ENCODE results near the gene C6orf89.
"Not testable (repeated sequence)": the region's sequence is repeated elsewhere in the genome, so short reads cannot be mapped to it uniquely, and the experiment has no call there.

The C6orf89 gene

GRCh38 chr6:36924131-36924530 is 38.4 kb downstream of the C6orf89 start:
- no peak for DNase-seq (ENCODE audit: low spot score)

GRCh38 chr6:36924778-36925374 is 39.1 kb downstream of the C6orf89 start:
- no peak for DNase-seq (ENCODE audit: low spot score)

DNA sequence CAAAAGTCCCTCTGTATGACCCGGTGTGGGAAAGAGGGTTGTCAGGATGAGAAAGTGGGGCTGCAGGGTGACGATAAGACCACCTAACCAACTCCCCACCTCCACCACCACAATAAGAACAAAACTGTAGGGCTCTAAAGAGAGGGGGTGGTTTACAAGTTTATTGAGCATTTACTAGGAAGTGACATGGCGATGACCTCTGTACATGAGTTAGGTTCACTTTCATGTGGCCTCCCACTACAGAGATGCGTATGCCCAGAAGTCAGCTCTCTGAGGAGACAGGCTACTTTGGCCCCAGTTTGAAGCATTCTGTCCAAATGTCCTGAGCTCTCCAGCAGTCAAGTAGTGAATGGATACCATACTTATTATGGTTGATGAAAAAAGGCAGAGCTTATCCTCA is 40.1 kb downstream of the C6orf89 start:
- no peak for DNase-seq (ENCODE audit: low spot score)

DNA sequence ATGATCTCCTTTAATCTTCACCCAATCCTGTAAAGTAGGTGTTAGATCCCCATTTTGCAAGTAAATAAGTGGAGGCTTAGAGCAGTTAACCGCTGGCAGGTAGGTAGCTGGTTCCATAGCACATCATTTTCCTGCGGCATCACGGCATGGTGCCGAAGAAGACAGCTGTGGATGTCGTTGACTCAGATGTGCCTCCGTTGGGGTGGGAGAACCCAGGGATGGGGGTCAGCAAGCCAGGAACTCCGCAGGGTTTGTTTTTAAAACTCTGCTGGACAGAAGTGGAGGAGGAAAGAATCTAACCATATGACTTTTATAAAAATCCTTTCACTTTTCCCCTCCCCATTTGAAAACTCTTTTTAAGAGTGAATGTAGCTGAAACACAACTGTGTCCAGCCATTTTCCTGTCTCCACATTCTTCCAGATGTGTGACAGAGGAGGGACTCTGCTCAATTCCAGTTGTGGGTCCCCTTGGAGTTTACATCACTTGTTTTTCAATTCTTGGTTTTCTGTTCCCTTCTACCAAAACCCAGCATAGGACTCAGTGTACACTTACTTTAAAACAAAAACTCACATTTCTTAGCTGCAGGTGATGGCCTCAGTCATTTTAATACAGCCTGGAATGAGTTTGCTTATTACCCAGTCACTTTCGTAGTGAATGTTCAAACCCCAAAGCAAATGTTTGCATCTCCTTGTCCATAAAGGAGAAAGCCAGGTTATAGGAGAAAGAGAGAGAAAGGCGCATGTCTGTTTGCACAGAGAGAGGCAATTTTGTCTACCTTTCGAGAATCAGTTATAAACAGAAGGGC is 41.2 kb downstream of the C6orf89 start:
- no peak for DNase-seq (ENCODE audit: low spot score)

DNA sequence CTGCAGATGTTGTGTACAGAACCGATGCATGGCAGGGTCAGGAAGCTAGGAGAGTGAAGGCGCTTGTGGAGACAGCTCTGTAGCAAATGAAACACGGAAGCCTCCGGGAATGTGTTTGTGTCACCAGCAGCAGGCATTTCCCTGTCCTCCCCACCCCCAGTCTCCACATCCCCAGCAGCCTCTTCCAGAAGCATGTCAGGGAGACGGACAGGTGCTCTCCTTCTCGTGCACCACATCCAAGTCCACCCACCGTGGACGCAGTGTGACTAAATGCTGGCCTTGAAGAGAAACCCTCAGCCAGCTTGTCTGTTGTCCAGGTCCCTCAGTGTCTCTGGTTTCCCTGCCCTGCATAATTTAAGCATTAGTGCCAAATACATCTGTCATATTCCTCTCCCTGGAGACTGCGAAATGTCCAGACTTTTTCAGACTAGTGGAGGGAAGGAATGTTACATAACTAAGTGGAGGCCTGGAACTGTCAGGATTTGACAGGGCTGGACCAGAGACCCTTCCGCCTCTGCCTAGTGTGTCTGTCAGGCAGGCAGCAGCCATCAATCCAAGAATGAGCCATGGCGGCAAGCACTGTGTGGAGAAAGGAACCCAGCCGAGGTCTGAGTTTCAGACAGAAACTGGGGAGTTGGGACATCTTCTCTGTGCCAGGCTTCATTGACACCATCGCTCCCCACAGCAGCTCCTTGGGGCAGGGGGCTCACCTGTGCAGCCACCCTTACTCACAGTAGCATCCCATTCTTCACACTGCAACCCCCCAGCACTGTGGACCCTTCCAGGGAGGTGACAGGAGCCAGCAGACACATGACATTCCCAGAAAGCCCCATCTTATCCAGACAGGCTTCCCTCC is 42.2 kb downstream of the C6orf89 start:
- no peak for DNase-seq (ENCODE audit: low spot score)

- no peak for DNase-seq (ENCODE audit: low spot score)
Observed at GRCh38 chr6:36928547-36928918, 42.8 kb downstream of the C6orf89 start.

DNA sequence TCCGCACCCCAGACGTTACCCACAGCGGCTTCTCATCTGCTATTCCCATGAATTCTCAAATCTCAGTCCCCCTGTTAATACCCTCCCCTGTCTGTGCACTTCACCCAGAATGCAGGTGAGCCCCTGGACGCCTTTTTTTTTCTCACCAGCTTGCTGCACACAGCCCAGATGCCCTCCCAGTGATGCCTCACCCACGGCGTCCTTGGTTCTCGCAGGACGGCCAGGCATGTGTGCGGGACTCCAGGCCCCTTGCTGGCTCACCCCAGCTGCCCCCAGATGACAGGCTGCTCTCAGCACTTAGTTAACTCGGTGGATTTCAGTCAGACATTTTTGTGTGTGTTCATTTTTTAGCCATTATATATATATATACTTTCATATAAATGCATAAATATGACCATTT is 43.4 kb downstream of the C6orf89 start:
- DNase-seq (ENCODE audit: low spot score) = no peak

- no peak for DNase-seq (ENCODE audit: low spot score)
Observed at GRCh38 chr6:36929607-36930006, 43.9 kb downstream of the C6orf89 start.

- no peak for DNase-seq (ENCODE audit: low spot score)
Observed at GRCh38 chr6:36930483-36930882, 44.7 kb downstream of the C6orf89 start.

- no peak for DNase-seq (ENCODE audit: low spot score)
Observed at GRCh38 chr6:36933102-36933501, 47.4 kb downstream of the C6orf89 start.

- no peak for DNase-seq (ENCODE audit: low spot score)
Observed at GRCh38 chr6:36933519-36933918, 47.8 kb downstream of the C6orf89 start.

- no peak for DNase-seq (ENCODE audit: low spot score)
Observed at GRCh38 chr6:36934901-36935300, 49.1 kb downstream of the C6orf89 start.

DNA sequence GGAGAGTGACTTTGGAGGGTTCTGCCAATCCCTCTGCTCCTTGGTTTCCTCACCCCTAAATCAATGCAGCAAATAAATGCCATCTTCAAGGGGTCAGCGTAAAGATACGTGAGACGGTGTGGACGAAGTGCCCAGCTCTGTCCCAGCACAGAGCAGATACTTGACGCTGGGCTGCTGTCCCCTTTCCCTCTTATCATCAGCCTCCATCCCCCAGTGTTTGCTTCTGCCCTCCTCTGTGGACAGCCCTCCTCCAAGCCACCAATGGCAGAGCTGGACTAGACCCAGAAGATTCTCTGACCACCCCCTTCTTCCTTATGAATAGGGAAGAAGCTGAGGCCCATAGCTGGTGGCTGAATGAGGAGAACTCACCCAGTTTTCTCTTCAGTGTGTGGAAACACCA is 51.1 kb downstream of the C6orf89 start:
- DNase-seq (ENCODE audit: low spot score) = no peak

DNA sequence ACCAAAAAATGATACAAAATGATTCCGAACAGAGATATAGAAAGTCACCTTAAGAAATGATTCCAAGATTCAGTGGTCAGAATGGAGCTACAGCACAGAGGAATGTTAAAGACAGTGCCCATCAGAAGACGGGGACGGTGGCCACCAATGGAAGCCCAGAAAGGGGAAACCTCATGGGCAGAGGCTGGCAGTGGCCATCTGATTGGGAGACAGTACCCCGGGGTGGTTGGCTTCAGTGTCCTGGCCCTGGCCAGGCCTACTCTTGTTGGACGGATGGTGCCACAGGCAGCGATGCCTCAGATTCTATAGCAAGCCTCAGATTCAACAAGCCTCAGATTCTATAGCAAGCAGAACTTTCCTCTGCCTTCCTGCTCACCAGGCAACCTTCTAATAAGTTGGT is 52.1 kb downstream of the C6orf89 start:
- no peak for DNase-seq (ENCODE audit: low spot score)

GRCh38 chr6:36938536-36938935 is 52.8 kb downstream of the C6orf89 start:
- DNase-seq (ENCODE audit: low spot score) = no peak

GRCh38 chr6:36939005-36939404 is 53.3 kb downstream of the C6orf89 start:
- DNase-seq (ENCODE audit: low spot score) = not testable (repeated sequence)

DNA sequence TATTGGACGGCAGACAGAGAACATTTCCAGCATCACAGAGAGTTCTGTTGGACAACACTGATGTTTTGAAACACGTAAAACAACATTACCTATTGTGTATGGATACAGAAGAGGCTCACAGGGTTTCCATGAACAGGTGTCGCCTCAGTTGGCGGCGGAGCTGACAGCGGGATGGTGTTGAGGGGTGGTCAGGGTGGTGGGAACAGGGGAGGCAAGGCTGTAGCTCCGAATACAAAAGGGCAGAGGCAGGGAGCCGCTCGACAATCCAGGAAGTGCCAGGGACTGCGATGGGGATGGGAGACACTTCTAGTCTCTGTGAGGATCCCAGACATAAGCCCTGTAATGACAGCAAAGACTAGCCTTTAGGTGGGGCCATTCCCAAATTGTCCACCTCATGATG is 54.3 kb downstream of the C6orf89 start:
- DNase-seq (ENCODE audit: low spot score) = no peak

DNA sequence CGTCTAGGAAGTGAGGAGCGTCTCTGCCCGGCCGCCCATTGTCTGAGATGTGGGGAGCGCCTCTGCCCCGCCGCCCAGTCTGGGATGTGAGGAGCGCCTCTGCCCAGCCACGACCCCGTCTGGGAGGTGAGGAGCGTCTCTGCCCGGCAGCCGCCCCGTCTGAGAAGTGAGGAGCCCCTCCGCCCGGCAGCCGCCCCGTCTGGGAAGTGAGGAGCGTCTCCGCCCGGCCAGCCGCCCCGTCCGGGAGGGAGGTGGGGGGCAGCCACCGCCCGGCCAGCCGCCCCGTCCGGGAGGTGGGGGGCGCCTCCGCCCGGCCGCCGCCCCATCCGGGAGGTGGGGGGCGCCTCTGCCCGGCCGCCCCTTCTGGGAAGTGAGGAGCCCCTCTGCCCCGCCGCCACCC is 55.8 kb downstream of the C6orf89 start:
- DNase-seq (ENCODE audit: low spot score) = not testable (repeated sequence)

GRCh38 chr6:36942329-36942728 is 56.6 kb downstream of the C6orf89 start:
- DNase-seq (ENCODE audit: low spot score) = not testable (repeated sequence)

DNA sequence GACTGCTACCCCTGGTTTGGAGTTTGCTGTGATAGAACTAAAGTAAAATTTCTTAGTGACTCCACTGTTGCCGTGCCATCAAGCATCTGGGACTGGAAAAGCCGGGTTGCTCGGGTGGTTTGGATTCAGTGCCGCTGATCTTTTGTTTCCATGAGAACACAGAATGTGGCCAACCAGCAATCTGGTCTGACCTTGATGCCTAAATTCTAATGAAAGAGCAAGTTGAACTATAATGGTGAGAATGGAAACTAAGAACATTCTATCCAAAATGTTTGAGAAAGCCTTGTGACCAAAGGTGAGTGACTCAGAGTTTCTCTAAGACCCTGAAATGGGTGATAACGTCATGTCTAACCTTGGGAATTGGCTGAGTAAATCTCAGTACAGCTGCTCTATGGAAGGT is 58.9 kb downstream of the C6orf89 start:
- DNase-seq (ENCODE audit: low spot score) = no peak

DNA sequence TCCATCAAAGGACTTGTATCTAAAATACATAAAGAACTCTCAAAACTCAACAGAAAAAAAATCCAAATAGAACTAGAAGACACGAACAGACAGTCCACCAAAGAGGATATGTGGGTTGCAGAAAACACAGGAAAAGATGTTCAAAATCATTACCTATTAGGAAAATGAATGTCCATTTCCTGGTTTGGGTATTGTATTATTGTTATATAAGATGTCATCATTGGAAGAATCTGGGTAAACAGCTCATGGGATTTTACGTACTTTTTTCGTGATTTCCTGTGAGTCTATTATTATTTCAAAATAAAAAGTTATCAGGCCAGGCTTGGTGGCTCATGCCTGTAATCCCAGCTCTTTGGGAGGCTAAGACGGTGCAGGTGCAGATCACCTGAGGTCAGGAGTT is 59.5 kb downstream of the C6orf89 start:
- DNase-seq (ENCODE audit: low spot score) = no peak

GRCh38 chr6:36946526-36946925 is 60.8 kb downstream of the C6orf89 start:
- no peak for DNase-seq (ENCODE audit: low spot score)
